Measurements from ENCODE around the gene BEST4. TPM values are rescaled to one million over a fixed set of nuclear protein-coding genes. Genes with fewer than 3 reads are reported as not detected.

BEST4 gene
- total RNA-seq, 1 experiment from 2014 or later, result 1.3 TPM

GRCh38 chr1:44803312-44804095, 15.5 kb upstream of the BEST4 start:
- Histone ChIP-seq H3K9me2 (ENCODE audit: insufficient read depth) (no peaks in the 10 kb centered on the region), H3K27ac (peak overlapping the region; percentile 81), H3K79me2 (ENCODE audit: low read depth) (peaks cover 41% of the 10 kb centered on the region), H3K36me3 (ENCODE audit: low read depth) (peaks cover 10% of the 10 kb centered on the region; the same call in 1 of the 2 replicates), H3K4me3 (peak overlapping the region; percentile 82; the same call in 1 of the 2 replicates), H3K9me3 (ENCODE audit: insufficient read depth, low read depth) (no peaks in the 10 kb centered on the region), H3K4me2 (peak overlapping the region; percentile 94), H2AFZ (no peak overlapping the region), H4K20me1 (ENCODE audit: insufficient read depth) (no peaks in the 10 kb centered on the region), H3K4me1 (replicated peaks; ENCODE audit: insufficient read depth) (peaks cover 73% of the 10 kb centered on the region), H3F3A (ENCODE audit: insufficient read depth, low read depth) (peaks cover 65% of the 10 kb centered on the region), H3K27me3 (ENCODE audit: insufficient read depth, low read depth) (no peaks in the 10 kb centered on the region)
- ChIA-PET CTCF (interaction anchor here (0.5 kb wide), 1 partner anchor 499 kb away, joined by 3 read pairs; no protein-coding TSS in a partner anchor), POLR2A (ENCODE audit: unreplicated experiment) (interaction anchor here (0.8 kb wide), 1 partner anchor 16 kb away, joined by 13 read pairs; no protein-coding TSS in a partner anchor)
- no peak for TF ChIP-seq EZH2 (IDR thresholded peaks at IDR 0.05; ENCODE audit: low read depth)
- TF ChIP-seq CTCF (conservative IDR thresholded peaks at IDR 0.05), result no peak
- no TSS peak for BruUV-seq (replicated peaks)
- peak; percentile 81 to 94 for DNase-seq
- intact Hi-C loops (cut with micrococcal nuclease; ENCODE audit: unreplicated experiment), result loop anchor here (10.0 kb wide), 3 partner anchors 69 to 781 kb away; partner anchors contain the start of genes KIF2C, NASP, RNU5D-1 and SLC6A9

- Histone ChIP-seq H3K9me3 (ENCODE audit: insufficient read depth, low read depth) (no peaks in the 10 kb centered on the region), H3K36me3 (ENCODE audit: low read depth) (peaks cover 10% of the 10 kb centered on the region; the same call in 1 of the 2 replicates), H4K20me1 (ENCODE audit: insufficient read depth) (no peaks in the 10 kb centered on the region), H2AFZ (no peak overlapping the region), H3K4me3 (peak overlapping the region; percentile 82; the same call in 1 of the 2 replicates), H3K27ac (peak overlapping the region; percentile 81), H3K79me2 (ENCODE audit: low read depth) (peaks cover 41% of the 10 kb centered on the region), H3K4me2 (peak overlapping the region; percentile 94), H3K4me1 (replicated peaks; ENCODE audit: insufficient read depth) (peaks cover 67% of the 10 kb centered on the region), H3K9me2 (ENCODE audit: insufficient read depth) (no peaks in the 10 kb centered on the region), H3F3A (ENCODE audit: insufficient read depth, low read depth) (peaks cover 65% of the 10 kb centered on the region), H3K27me3 (ENCODE audit: insufficient read depth, low read depth) (no peaks in the 10 kb centered on the region)
- DNase-seq, result no peak
- BruUV-seq (replicated peaks), result no TSS peak
- ChIA-PET POLR2A (ENCODE audit: unreplicated experiment) (no interaction called here), CTCF (interaction anchor here (0.5 kb wide), 1 partner anchor 500 kb away, joined by 3 read pairs; no protein-coding TSS in a partner anchor)
- TF ChIP-seq CTCF (conservative IDR thresholded peaks at IDR 0.05) (no peak), EZH2 (IDR thresholded peaks at IDR 0.05; ENCODE audit: low read depth) (no peak)
- intact Hi-C loops (cut with micrococcal nuclease; ENCODE audit: unreplicated experiment), result loop anchor here (10.0 kb wide), 3 partner anchors 68 to 782 kb away; partner anchors contain the start of genes KIF2C, NASP, RNU5D-1 and SLC6A9
Measured at GRCh38 chr1:44803062-44803311, 15.0 kb upstream of the BEST4 start.

- Histone ChIP-seq H3K4me2 (peak overlapping the region; percentile 94), H3K36me3 (ENCODE audit: low read depth) (peaks cover 10% of the 10 kb centered on the region; the same call in 1 of the 2 replicates), H3K4me1 (replicated peaks; ENCODE audit: insufficient read depth) (peaks cover 62% of the 10 kb centered on the region), H3K4me3 (peak overlapping the region; percentile 82), H2AFZ (no peak overlapping the region), H3F3A (ENCODE audit: insufficient read depth, low read depth) (peaks cover 60% of the 10 kb centered on the region), H3K27me3 (ENCODE audit: insufficient read depth, low read depth) (no peaks in the 10 kb centered on the region), H3K9me2 (ENCODE audit: insufficient read depth) (no peaks in the 10 kb centered on the region), H3K79me2 (ENCODE audit: low read depth) (peaks cover 41% of the 10 kb centered on the region), H4K20me1 (ENCODE audit: insufficient read depth) (no peaks in the 10 kb centered on the region), H3K9me3 (ENCODE audit: insufficient read depth, low read depth) (no peaks in the 10 kb centered on the region), H3K27ac (peak overlapping the region; percentile 81)
- no peak for DNase-seq
- TF ChIP-seq CTCF (conservative IDR thresholded peaks at IDR 0.05) (no peak), EZH2 (IDR thresholded peaks at IDR 0.05; ENCODE audit: low read depth) (no peak)
- BruUV-seq (replicated peaks), result no TSS peak
- intact Hi-C loops (cut with micrococcal nuclease; ENCODE audit: unreplicated experiment), result loop anchor here (10.0 kb wide), 3 partner anchors 68 to 782 kb away; partner anchors contain the start of genes KIF2C, NASP, RNU5D-1 and SLC6A9
- ChIA-PET CTCF (interaction anchor here (0.7 kb wide), 1 partner anchor 82 kb away, joined by 13 read pairs; no protein-coding TSS in a partner anchor), POLR2A (ENCODE audit: unreplicated experiment) (no interaction called here)
Measured at GRCh38 chr1:44802306-44803061, 14.5 kb upstream of the BEST4 start.

Measured in PC-9 (cell line).